T-helper 2 cell (primary cell): Measurements from ENCODE around the gene GPR146.

ENCODE experiments used
- DNase-seq, 5 experiments: peaks; one replicate each; pipeline versions ENCODE4 v3.0.0 to v3.0.0-alpha.2; 2012 to 2022

GPR146 gene

DNA sequence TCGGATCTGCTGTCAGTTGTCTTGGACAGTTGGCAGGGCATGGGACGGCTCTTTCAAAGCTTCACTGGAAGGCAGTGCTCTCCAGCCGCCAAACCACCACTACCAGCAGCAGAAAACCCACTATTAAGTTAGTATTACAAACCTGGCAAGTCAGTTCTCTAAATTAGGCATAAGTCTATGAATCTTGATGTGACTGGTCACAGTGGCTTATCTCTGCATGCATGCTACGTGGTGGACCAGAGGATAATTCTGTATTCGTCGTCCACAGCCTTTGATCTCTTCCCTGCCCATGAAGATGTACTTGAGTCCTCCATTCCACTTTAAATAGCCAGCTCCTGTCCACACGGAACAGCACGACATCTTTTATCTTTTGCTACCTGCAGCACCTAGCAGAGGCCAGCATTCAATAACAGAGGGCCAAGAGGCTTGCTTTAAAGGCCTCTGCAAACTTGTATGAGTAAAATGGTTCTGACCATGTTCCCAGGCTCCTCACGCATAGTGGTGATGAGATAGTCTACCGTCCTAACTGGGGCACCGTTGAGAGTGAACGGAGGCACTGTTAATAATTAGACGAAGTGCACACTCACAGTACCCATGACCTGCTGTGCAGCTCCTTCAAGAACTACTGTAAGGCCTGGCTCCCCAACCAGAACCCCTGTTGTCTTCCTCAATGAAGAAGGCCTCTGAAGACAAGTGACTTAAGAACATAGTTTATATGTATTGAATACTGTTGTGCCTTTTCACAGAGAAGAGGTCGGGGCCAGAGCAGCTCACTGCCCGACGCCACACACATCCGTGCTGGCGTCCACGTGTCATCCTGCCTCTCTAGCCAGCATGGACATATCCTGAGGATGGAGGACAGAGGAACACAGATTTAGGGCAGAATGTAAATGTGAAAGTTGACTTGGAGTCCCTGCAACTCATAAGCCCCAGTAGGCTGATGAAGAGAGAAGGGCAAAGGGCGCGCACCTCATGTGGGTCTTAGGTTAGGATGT is 1.0 kb downstream of the GPR146 start:
- no peak for DNase-seq

DNA sequence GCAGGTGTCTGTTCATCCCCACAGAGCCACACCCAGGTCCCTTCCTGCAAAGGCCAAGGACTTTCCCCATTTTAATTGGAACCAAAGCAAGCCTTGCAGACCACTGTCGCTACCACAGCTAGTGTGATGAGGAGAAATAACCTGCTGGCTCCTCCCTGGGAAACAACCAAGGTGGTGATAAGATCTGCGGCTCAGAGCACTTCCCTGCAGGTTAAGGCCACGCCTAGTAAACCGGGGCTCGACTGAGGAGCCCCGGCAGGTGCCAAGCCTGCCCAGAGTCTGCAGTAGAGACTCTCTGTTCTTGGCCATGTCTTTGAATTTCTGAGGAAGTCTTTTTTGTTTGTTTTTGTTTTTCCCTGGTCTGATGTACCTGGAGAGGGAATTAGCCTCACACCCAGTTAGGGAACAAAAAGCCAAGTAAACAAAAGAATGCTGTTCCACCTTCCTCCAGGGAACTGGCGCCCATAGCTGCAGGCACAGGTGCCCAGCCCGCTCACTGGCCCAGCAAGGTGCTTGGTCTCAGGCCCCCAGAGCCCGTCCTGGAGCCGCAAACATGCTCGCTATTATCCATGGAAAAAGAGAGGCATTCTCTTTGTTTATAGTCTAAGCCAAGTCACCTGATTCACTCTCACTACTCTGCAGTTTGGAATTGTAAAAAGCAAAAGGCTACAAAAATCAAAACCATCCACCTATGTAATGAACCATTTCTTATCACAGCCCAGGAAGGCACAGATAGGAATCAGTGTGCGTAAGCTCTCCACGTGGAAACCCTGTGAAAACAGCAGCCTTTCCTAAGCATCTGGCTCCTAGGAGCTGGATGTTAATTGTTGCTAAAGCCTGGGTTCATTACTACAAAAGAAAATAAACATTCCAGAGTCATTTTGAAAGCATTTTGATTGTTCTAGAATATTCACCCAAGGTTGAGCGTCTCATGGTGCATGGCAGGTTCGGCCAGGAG is 2.7 kb downstream of the GPR146 start:
- DNase-seq = peak in 4 of 5 experiments; percentile 35 to 86 (median 62)

DNA sequence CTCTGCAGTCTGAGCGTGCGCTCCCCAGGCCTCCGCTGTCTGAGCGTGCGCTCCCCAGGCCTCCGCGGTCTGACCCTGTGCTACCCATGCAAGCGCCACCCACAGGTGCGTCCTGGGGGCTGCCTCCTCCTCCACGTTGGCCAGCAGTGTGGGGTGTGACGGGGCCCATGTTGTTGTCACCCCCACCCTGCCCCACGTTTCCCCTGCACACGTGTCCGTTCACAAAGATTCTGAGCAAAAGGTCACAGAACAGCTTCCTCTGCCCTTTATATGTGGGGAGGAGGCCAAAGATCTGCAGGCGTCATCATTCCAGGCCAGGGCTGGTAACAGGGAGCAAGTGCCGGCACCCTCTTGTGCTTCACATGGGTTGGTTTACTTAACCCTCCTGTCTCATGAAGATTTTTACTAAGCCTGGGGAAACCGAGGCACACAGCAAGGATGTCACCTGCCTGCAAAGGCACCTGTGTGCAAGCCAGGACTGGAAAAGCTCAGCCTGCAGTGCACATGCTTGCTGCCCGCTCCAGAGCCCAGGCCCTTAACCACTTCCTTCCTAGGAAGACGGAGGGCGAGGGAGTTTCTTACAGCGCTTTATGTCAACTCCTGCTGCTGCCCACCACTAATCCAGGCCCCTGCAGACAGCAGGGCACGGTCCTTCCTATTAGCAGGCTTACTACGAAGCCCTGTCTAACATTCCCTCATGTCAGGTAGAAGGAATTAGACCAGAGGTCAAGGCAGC is 4.8 kb downstream of the GPR146 start:
- DNase-seq = peak in 2 of 5 experiments; percentile 18 to 66

DNA sequence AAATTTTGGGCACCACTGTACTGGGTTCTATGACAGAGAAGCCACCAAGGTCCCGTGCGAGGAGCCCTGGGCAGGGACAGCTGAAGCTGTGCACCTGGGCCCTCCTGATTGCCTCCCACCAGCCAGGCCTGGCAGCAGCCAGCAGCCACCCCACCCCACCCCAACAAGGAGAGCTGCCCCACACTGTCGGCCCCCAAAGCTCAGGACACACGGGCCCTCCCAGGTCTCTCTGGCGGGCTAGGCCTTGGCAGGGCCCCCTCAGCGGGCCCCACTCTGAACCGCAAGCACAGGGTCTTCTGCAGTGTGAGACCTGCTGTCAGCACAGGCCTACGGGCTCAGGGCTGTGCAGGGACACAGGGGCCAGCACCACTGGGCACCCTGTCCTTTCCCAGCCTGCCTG is 5.5 kb downstream of the GPR146 start:
- no peak for DNase-seq

DNA sequence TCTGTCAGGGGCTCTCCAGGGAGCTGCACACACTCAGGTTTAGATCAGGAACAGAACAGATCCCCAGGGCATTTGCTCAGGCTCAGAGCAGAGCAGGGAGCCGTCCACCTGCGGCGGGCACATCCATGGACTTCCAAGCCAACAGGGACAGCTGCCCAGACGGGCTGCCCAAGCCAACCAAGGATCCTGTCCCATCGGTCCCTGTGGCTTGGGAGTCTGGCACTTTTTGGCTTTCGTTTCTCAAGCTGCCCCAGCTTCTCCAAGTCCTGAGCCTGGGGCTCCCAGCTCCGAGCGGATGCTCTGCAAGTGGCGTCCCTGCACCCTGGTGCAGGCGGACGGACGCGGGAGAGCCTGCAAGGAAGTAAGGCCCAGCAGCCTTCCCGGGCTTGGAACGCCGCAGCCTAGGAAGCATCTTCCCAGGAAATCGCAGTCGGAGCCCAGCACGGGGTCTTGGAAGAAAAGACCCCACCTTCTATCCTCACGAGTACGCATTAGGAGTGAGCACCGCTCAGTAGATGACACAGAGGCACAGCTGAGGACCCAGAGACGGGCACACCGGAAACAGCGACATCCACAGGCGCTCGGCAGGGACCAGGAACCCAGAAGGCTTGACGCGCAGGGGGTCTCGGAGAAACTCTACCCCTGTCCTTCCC is 6.0 kb downstream of the GPR146 start:
- DNase-seq = no peak

DNA sequence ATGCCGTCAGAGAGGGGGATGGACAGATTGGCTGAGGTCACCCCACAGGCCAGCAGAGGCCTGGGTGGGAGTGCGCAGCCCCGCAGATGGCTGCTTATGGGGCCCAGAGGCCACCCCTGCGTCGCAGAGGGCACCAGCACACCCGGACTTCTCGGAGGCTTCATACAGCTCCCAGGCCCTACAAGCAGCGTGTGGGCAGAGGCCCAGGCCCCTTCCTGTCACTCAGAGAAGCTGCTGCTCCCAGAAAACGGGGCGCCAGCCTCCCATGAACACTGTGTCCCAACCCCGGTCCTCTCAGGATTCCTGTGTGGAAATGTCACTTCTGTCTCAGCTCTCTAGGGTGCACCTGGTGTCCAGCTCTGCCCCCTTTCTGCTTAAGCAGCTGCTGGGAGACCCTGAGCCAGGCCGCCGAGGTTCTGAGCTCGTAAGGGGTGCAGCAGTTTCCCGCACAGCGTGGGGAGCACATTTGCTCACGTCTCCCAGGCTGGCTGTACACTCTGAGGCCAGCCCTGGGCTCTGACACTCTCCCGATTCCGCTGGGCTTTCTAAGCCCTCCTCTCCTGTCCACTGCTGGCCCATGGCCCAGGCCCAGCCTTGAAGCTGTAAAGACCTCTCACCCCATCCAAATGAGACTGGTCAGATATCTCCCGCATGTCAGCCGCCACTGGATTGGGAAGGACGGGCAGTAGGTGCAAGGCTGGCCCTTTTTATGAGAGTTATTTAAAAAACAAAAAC is 6.8 kb downstream of the GPR146 start:
- no peak for DNase-seq

DNA sequence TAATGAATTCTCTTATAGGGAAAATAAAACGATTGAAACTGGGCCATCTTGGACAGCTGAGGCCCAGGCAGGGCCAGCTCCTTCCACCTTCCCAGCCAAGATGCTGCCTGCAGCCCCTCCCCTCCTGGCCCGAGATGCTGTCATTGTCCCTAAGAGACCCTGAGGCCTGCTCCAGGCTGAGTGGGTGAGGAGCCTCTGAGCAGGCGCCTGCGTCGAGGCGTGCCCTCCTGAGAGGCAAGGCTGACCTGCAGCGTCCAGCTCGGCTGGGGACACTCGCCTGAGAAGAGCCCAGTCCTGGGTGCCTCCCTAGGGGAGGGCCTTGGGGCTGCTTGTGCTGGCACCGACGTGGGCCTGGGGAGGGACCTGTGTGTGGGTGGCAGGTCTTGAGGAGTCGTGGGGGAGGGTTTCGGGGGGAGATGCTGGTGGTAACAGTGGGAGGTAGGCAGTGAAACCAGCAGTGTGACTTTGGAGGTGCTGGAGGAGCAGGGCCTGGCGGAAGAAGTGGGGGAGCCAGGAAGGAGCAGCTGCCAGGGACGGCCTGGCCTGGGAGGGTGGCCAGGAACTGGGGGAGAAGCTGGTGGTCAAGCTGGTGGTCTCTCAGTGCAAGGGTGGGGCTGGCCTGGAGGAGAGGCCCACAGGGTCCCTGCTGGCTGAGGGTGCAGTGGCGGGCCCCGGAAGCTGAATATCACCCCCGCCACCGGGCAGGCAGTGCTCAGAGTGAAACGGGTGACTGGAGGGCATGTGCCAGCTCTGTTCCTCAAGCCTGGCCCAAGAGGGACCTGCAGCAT is 7.9 kb downstream of the GPR146 start:
- DNase-seq = no peak

DNA sequence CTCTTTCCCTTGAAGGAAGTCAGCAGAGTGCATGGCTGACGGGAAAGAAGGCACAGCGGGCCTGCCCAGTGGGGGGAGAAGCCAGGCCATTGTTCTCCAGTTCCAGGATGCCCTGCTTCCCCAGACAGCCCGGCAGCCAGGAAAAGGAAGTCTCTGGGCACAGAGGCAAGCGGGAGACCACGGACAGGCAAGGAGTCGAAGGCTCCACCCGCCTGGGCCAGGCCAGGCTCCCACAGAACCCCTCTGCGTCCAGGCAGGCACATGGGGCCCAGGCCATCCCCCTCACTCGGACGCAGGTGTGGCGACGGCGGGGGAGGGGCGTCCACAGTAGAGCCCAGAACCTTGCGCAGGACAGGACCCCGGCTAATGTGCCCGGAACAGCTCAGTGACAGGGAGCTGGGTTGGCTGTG is 8.7 kb downstream of the GPR146 start:
- DNase-seq = no peak

DNA sequence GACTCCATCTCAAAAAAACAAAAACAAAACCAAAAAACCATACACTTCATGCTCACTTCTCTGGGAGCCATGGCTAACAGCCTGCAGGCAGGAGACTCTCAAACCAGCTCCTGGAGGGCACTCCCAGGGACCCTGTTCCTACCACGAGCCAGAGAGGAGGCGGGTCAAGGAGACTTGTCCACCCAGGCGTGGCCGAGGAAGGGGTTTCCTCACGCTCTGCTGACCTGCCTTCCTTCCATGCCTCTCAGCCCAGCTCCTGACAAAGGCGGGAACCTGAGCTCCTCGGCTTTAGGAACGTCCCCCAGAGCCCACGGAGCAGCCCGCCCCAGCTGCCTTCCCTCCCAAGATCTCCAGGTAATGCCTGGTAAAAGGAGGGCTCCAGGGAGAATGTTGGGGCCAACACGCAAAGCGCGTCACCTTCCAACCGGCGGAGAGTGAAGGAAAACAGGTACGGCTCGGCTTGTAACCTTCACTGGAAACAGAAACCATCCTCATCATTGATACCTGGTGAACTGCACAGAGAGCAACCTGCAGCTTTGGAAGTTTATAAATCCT is 9.5 kb downstream of the GPR146 start:
- no peak for DNase-seq

DNA sequence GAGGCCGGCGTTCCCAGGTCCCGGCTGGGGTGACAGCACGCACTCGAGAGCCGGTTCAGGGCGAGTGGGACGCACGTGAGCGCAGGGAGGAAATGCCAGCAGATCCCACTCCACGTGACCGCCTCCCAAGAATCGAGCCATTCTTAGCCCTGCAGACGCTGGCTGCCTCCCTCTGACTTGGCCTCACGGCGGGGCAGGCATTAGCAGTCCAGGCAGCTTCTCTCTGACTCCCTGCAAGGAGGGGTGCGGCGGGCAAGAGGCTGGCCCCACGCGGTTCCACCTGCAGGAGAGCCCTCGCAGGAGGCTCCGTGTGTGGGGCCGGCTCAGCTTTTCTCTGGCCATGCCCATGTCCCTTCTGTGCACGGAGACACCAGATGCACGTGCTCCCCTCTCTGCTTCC is 10.1 kb downstream of the GPR146 start:
- no peak for DNase-seq

DNA sequence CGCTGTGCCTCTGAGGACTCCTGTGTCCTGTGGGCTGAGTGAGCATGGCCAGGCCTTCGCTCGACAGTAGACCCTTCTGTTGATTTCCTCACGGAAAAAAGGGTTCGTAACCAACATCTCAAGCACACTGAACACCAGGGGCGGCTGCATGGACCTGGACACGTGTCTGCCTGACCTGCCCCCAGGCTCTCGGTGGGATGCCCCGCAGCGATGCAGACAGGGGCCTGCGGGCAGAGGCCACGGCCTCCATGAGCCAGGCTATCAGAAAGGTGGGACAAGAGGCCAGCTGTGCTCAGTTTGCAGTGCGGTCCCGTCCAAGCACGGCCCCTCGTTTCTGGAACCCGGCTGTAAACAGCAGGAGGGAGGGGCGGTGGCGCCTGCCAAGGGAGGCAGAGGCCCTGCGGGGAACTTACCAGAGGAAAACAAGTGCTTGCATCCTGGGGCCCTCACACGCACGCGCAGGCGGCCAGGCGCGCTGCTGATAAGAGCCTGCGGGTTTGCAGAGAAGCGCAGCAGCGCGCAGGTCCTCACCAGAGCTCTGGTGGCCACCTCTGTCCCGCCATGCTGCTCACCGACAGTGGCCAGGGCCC is 10.6 kb downstream of the GPR146 start:
- peak in 2 of 5 experiments; percentile 29 to 91 for DNase-seq

DNA sequence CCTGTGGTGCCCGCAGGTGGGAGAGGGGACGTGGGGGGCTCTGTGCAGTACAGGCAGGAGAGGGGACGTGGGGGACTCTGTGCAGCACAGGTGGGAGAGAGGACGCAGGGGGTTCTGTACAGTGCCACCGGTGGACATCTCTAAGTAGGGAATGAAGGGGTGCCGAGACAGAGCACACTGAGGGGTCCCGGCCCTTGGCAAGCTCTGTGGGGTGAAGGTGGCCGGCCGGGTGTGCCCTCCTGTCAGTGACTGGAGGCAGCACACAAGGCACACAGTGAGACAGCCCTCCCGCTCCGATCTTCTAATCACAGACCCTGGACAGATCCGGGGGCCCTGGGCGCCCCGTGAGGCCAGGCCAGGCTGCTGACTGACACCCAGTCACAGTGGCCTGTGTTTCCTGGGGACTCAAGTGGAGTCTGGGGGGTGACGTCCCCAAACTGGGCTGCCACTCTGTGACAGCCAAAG is 11.2 kb downstream of the GPR146 start:
- no peak for DNase-seq

DNA sequence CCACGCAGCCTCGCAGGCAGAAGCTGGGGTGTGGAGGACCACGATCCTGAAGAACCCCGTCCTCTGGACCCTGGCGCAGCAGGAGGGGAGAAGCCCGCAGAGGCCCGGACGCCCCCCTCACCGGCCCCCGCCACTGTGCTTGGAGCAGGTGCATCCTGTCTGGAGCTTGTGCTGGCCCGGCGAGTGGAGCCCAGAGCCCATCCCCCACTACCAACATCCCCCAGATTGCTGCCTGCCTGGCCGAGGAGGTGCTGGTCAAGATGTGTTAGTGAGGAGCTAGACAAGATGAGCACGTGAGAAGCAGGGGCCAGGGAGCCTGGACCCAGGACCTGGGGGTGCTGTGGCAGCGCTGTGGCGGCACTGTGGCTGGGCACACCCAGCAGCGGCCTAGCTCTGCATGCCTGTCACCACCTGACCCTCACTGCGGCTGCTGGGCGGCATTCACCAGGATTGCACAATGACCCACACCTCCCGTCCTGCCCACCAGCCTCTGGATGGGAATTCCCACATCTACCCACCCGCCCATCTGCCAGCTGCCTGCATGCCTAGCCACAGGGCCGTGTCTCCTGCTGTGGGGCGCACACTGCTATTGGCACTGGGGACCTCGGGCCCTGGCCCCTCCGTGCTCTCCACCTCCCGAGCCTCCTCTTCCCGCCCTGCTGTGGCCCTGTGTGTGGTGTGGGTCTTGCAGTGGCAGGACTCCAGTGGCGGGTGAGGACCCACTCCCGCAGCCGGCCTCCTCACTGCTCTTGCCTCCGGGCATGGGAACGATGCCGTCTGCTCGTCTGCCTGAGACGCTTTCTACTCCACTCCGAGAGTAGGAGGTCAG is 11.8 kb downstream of the GPR146 start:
- DNase-seq = no peak

DNA sequence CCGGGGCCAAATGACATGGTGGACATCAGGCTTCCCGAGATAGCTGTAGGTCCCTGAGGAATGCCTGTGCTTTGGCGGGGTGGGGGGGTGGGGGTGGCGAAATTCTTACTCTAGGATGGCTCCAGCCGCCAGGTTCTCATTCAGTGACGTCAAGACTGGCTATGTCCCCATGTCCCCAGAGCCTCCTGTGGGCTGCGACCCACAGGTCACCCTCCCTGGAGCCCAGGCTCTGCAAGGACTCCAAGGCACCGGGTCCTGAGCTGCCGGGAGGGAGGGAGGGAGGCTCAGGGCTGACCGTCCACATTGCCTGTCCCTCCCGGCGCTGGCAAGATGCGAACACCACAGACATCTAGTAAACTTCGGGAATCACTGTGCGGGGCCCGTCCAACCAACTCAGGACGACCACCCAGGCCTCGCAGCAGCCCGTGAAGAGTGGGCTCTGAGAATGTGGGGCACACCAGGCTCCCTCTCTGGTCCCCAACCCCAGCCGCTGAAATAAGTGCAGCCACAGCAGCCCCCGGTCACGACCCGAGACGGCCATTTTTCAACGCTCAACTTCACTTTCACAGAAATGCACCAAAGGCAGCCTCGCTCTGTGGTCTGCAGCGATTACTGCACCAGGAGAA is 12.6 kb downstream of the GPR146 start:
- DNase-seq = no peak

DNA sequence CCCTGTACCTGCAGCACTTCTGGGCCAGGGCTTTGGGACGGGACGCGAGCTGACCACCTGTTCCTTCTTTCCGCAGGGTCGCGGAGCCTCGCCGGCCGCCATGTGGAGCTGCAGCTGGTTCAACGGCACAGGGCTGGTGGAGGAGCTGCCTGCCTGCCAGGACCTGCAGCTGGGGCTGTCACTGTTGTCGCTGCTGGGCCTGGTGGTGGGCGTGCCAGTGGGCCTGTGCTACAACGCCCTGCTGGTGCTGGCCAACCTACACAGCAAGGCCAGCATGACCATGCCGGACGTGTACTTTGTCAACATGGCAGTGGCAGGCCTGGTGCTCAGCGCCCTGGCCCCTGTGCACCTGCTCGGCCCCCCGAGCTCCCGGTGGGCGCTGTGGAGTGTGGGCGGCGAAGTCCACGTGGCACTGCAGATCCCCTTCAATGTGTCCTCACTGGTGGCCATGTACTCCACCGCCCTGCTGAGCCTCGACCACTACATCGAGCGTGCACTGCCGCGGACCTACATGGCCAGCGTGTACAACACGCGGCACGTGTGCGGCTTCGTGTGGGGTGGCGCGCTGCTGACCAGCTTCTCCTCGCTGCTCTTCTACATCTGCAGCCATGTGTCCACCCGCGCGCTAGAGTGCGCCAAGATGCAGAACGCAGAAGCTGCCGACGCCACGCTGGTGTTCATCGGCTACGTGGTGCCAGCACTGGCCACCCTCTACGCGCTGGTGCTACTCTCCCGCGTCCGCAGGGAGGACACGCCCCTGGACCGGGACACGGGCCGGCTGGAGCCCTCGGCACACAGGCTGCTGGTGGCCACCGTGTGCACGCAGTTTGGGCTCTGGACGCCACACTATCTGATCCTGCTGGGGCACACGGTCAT is 13.3 kb downstream of the GPR146 start:
- no peak for DNase-seq

DNA sequence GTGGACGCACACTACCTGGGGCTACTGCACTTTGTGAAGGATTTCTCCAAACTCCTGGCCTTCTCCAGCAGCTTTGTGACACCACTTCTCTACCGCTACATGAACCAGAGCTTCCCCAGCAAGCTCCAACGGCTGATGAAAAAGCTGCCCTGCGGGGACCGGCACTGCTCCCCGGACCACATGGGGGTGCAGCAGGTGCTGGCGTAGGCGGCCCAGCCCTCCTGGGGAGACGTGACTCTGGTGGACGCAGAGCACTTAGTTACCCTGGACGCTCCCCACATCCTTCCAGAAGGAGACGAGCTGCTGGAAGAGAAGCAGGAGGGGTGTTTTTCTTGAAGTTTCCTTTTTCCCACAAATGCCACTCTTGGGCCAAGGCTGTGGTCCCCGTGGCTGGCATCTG is 14.0 kb downstream of the GPR146 start:
- DNase-seq = no peak

DNA sequence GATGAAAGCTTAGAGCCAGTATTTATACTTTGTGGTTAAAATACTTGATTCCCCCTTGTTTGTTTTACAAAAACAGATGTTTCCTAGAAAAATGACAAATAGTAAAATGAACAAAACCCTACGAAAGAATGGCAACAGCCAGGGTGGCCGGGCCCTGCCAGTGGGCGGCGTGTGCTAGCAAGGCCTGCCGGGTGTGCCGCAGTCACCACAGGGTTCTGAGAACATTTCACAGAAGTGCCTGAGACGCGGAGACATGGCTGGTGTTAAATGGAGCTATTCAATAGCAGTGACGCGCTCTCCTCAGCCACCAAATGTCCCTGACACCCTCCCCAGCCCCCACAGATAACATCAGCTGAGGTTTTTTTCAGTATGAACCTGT is 14.5 kb downstream of the GPR146 start:
- DNase-seq = peak in 2 of 5 experiments; percentile 20 to 89
